Measurements from ENCODE around the gene NPDC1.

- TF ChIP-seq TAF1 (IDR thresholded peaks at IDR 0.05; ENCODE audit: low read depth, low read length): no peak
- no peak for TF ChIP-seq SIX5 (IDR thresholded peaks at IDR 0.05; ENCODE audit: low read depth, low read length)
- TF ChIP-seq CHD2 (IDR thresholded peaks at IDR 0.05; ENCODE audit: low read length): no peak
- TF ChIP-seq CTCF (IDR thresholded peaks at IDR 0.05; ENCODE audit: control extremely low read depth in 1 of 3, insufficient read depth in 1 of 3, low read depth in 1 of 3, low read length in 3 of 3): no peak
- TF ChIP-seq NRF1 (IDR thresholded peaks at IDR 0.05; ENCODE audit: low read depth, low read length): no peak
Measured at GRCh38 chr9:137082925-137083290, 36.9 kb upstream of the NPDC1 start.
